NCI-H510A (cell line): Measurements from ENCODE around the gene FLNA.
A peak's percentile ranks its signal among the peaks of the same experiment; 100 is the strongest.
"Not testable (repeated sequence)": the region's sequence is repeated elsewhere in the genome, so short reads cannot be mapped to it uniquely, and the experiment has no call there.

Source experiments
- DNase-seq: peaks from one replicate; lab custom pipeline; 2025; lab: John Stamatoyannopoulos, UW

FLNA gene, protein sequence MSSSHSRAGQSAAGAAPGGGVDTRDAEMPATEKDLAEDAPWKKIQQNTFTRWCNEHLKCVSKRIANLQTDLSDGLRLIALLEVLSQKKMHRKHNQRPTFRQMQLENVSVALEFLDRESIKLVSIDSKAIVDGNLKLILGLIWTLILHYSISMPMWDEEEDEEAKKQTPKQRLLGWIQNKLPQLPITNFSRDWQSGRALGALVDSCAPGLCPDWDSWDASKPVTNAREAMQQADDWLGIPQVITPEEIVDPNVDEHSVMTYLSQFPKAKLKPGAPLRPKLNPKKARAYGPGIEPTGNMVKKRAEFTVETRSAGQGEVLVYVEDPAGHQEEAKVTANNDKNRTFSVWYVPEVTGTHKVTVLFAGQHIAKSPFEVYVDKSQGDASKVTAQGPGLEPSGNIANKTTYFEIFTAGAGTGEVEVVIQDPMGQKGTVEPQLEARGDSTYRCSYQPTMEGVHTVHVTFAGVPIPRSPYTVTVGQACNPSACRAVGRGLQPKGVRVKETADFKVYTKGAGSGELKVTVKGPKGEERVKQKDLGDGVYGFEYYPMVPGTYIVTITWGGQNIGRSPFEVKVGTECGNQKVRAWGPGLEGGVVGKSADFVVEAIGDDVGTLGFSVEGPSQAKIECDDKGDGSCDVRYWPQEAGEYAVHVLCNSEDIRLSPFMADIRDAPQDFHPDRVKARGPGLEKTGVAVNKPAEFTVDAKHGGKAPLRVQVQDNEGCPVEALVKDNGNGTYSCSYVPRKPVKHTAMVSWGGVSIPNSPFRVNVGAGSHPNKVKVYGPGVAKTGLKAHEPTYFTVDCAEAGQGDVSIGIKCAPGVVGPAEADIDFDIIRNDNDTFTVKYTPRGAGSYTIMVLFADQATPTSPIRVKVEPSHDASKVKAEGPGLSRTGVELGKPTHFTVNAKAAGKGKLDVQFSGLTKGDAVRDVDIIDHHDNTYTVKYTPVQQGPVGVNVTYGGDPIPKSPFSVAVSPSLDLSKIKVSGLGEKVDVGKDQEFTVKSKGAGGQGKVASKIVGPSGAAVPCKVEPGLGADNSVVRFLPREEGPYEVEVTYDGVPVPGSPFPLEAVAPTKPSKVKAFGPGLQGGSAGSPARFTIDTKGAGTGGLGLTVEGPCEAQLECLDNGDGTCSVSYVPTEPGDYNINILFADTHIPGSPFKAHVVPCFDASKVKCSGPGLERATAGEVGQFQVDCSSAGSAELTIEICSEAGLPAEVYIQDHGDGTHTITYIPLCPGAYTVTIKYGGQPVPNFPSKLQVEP (N-terminal part only)

DNA sequence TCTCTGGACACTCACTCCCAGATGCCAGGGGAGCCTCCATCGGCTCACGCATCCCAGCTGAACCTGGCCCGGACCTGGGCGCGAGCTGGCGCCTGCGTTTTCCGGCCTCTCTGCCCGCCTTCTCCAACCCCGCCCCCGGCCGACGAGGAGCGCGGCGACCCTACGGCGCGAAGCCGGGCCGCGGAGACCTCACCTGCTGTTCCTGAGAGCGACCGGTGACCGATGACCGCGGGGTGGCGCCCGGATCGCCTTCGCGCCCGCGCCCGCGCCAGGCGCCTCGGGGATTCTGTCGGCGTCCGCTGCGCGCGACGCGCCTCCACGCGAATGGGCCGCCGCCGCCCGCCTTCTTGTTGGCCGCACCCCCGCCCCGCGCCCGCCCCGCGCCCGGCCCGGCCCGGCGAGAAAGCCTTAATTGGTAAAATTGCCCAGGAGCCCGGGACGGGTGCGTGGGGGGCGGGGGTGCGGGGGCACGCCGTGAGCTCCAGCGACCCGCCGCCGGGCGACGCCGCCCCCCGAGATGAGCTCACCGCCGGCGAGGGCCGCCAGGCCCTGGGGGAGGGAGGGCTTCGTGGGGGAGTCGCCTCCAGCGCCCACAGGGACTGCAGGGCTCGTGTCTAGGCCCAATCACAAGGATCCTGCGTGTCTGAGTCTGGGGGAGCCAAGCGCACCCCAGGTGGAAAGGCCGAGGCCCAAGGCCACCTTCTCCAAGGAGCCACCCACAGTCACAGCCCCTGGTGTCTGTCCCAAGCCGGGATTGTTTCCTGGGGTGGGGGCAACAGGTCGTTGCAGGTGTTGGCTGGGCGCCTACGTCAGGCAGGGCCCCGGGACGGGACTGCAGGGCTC, at the start of gene FLNA:
FLNA (minus strand) TSS at position 322 of the 843 bp plus-strand sequence. CDS start 3,389 bp downstream, outside the sequence.
- DNase-seq = peak; percentile 43

DNA sequence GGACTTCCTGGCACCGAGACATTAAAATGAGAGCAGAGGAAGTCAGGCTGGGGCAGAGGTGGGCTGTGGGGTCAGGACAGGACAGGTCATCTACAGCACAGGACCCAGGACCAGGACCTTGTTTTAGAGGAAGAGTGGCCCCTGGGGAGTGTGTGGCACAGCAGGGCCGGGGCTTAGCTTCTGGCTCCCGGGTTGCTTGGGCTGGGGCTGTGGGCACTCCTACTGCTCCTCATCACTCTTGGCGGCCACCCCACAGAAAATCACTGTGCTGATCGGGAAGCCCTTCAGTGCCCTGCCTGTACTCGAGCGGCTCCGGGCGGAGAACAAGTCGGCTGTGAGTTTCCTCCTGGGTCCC, 45.9 kb upstream of the FLNA start:
- DNase-seq = no peak

DNA sequence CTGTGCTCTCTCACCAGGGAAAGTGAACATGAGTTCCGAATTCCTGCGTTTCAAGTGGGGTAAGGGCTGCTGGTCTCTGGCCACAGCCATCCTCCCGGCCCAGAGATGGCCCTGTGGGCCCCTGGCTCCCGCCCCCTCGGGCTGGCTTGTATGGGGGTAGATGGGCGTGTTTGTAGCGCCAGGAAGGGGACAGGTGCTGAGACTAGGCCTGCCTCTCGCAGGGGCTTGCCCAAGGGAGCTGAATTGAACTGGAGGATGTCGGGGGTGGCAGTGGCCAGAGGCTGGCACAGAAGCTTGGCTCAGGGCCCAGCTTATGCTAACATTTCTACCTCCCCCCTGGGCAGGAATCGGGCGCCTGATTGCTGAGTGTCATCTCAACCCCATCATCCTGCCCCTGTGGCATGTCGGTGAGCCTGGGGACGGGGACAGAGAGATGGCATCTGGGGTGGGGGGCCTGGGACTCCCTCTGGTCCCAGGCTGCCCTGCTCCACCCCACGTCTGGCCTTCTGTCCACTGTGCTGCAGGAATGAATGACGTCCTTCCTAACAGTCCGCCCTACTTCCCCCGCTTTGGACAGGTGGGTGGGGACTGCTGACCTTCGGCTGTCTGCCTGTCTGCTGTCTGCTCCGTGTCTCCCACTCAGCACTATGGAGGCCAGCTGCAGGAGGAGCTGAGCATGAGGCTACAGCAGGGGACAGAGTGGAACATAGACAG, 45.4 kb upstream of the FLNA start:
- no peak for DNase-seq

DNA sequence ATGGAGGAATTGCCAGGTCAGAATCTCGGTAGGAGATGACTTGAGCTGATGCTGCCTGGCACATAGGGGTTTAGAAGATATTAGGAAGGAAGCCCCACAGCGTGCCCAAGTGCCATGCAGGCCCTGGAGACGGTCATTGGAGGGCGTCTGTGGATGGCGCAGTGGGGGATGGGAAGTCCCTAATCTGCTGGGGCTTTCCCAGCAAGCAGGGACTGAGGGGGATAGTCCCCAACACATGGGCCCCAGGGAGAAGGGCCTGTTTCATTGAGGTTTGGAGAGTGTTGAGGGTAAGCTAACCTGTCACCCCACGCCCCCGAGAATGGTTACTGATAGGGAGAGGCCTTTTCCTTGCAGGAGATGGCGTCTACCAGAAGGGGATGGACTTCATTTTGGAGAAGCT, 44.8 kb upstream of the FLNA start:
- DNase-seq = no peak

DNA sequence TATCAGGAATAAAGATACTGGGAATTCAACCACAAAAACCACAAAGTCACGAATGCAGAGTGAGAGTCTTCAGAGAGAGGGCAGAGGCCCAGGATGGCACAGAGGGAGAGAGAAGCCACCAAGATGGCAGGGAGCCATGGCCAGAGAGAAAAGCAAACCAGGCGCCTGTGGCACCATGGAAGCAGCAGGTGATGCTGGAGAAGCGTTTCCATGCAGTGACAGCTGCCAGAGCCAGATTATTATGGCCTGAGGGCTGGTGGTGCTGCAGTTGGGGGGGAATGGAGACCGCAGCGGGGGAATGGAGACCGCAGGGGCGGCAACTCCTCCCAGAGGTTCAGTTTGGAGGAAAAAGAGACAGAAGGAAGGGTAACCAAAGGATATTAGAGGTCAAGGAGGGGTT, 42.7 kb upstream of the FLNA start:
- no peak for DNase-seq

DNA sequence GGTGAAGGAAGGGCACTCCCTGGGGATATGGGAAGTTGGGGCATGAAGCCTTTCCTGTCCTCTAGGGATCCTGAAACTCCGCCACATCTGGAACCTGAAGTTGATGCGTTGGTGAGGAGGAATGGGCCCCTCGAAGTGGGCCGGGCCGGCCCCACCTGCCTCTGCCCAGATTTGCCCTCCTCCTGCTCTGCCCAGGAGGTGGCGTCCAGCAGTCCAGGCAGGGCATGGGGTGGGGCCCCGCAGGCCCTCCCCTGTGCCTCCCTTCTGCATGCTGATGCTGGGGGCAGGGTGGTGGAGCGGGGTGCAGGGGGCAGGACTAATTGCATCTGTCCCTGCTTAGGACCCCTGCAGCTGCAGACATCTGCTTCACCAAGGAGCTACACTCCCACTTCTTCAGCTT, 38.7 kb upstream of the FLNA start:
- DNase-seq = no peak

DNA sequence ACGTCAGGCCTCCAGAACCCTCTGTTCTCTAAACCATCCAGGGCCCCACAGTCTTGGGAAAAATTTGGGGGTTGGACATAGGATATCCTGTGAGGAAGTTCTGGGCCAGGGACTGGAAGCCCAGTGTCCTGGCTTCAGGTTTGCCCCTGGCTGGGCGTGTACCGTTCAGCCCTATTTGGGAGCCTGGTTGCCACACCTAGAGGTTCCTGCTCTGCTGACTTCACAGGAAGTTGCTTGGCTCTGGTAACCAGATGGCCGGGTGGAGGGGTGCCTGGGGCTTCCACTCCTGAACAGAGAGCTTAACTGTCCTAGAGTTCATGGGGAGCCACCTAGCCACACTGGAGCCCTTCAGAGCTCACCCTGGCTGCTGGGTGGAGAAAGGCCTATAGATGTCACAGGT, 38.0 kb upstream of the FLNA start:
- no peak for DNase-seq

DNA sequence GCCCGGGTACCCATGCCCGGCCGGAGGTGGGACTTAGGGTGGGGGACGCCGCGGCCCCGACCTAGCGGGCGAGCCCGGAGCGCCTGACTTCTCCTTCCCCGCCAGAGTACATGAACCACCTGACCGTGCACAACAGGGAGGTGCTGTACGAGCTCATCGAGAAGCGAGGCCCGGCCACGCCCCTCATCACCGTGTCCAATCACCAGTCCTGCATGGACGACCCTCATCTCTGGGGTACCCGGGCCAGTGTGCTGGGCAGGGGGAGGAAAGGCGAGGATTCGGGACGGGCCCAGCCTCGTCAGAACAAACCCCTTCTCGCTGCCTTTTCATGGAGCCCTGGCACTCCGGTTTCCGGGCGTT, 37.5 kb upstream of the FLNA start:
- DNase-seq = no peak

DNA sequence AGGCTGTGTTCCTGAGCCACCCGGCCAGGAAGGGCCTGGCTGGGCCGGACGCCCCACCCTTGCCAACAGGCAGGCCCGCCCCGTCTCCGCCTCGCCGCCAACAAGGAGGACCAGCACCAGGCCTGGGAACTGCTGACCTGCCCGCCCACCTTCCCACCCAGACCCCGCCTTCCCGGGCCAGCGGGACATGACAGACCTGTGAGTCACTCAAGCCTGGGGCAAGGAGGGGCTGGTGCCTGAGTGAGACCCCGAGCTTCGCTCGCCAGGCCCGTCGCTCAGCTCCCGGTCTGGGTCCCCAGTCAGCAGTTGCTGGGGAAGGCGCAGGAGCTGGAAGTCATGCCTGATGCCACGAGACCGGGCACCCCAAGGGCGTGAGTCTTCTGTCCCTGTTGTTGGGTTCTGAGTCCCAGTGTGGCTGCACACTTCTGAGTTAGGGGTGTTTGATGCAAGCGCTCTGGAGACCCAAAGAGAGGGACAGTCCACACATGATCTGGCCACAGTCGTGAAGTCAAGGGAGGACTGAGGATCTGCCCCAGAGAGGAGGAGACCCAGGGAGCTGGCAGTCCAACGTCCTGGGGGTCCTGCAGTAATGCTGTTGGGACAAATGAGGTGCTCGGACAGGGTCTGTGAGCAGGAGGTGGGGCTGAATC, 34.9 kb upstream of the FLNA start, which contains the start of gene DNASE1L1:
DNASE1L1 (minus strand) TSS at position 33 of the 650 bp plus-strand sequence. CDS start 3,686 bp downstream, outside the sequence.
- DNase-seq = no peak

DNA sequence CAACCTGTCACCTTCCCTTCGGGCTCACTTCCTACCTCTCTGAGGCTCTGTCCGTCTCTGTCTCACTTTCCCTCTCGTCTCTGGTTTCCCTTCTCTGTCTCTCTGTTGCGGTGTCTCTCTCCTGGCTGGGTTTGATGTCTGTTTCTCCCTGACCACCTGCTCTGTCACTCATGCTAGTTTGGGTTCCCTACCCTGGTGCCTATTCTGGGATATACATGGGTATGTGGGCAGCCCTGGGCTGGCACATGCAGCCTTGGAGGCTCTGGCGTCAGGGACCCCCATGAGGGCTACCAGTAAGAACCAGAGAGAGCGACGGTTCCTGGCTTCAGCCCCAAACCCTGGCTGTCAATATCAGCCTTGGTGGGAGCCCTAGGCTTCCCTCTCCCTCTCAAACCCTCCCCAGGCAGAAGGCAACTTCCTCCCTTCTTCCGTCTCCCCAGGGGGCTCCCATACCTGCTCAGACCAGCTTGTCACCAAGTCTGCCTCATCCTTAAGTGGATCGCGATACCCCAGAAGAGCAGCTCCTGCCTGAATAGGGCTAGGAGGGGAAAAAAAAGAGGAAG, 34.3 kb upstream of the FLNA start:
- no peak for DNase-seq

DNA sequence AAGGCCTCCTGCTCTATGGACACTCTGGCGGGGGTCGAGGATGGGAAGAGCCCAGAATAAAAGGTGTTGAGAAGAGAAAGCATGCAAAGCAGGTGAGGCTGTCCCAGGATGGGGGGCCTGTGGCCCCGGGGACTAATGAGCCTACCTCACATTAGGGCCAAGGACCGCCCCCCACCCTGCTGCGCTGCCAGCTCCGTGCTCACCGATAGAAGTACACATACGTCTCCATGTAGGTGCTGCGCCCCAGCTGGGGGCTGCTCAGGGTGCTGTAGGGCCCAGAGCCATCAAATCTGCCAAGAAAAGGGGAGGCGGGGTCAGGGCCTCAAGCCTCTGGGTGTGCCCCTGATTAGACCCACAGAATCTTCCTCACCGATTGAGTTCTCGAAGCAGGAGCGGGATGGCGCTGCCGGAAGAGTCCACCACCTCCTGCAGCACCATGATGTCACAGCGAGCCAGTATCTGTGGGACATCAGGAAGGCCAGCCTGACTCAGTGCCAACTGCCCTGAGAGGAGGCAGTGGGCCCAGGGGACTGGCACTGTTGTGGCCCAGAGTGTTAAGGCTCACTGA, 30.3 kb upstream of the FLNA start:
- DNase-seq = no peak

DNA sequence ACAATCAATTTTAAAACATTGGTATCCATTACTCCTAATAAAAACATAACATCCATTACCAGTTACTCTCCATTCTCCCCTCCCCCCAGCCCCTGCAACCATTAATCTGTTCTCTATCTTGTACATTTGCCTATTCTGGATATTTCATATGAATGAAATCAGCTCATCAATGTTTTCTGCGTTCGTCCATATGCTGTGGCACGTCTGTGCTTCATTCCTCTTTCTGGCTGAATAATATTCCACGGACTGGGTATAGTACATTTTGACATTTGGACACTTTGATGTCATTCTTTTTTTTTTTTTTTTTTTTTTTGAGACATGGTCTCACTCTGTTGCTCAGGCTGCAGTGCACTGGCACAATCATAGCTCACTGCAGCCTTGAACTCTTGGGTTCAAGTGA, 29.4 kb upstream of the FLNA start:
- DNase-seq = no peak

DNA sequence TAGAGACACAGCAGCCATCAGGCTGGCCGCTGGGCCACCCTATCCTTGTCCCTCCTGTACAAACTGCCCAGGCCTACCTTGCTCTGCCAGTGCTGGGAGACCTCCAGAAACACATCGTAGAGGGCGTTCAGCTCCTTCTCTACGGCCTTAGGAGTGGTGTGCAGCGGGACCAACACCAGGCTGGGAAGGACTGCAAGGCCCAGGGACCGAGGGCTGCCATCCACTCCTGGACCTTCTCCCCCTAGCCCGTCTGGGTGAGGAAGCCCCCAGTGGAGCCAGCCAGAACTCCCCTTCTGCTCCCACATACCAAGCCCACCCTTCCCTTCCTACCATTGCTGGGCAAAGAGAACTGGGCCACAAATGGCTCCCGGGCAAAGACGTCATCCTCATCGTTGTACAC, 28.8 kb upstream of the FLNA start:
- no peak for DNase-seq

DNA sequence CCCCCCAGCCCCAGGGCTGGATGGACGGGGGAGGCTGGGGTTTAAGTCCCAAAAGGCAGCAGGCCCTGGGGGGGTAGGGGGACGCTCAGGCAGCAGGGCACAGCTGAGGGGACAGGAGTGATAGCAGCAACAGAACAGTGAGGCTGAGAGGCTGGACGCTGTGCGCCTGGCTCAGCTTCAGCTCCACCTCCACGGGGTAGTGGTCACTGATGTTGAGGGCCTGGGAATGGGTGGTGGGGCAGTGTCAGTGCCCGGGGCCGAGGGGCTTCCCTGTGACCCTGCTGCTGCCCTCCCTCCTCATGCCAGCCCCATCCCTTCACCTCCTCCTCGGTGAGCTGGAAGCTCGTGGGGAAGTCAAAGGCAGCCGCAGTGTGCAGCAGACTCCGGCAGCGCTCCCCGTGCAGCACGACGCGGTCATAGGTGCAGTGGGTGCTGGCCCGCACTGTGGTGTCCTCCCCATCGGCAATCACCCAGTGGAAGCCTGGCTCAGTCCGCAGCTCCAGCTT, 28.2 kb upstream of the FLNA start:
- DNase-seq = no peak

DNA sequence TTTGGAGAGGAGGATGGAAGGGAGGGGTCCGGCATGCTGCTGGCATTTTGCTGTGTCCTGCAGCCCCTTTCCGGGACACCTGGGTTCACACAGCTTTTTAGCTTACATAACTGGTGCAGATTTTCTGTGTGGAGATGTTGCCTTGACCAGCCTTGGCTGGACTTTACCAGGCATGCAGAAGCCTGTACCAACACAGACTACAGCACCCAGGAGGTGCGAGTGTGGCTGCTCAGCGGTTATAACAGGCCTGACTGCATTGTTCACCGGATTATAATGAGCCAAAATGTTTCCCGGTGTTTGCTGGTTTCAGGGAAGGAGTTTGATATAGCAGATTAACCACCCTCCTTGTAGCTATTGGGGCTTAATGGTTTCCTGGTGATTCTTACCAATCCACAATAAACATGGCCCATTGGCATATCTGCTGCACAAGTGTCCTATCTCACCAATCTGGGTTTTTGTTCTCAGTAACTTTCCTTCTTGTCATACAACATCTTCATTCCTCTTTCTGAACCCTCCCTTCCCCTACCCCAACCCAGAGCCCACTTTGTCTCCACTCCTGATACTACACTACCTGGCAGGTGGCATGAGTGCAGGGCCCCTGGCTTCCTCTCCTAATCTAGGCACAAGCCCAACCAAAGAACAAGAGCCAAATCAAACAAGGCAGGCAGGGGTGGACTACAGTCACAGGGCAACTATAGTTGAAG, 27.6 kb upstream of the FLNA start:
- DNase-seq = no peak

DNA sequence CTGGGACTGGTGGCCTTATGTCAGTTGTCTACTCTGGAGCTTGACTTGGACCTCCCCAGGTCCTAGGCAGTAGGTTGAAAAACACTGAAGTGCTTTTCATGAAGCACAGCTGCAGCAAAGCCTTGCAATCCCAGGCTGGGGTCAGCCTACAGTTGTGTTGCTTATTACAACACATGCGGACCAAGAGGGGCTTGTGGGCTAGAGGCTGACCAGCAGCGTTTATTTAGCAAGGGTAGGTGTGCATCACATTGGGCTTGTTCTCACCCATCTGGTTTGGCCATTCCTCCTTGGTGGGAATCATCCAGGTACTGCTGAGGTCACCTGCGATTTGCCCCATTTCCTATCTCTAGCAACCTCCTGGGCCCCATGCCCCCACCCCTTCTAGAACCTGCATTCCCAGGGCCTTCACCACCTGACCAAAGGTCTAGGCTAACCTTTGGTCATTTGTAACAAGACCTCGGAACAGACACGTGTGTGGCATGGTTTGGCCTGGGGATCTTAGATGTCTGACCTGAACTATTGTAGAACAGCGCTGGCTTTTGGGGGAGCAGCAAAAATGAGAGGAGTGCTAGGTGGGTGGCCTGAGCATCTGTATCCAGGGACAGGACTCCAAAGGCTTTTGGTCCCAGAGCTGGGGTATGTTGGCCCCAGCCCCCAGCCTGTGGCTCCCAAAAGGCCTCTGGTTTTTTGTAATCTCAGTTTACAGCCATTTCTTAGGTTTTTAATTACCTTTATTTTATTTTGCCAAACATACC, 26.8 kb upstream of the FLNA start:
- no peak for DNase-seq

DNA sequence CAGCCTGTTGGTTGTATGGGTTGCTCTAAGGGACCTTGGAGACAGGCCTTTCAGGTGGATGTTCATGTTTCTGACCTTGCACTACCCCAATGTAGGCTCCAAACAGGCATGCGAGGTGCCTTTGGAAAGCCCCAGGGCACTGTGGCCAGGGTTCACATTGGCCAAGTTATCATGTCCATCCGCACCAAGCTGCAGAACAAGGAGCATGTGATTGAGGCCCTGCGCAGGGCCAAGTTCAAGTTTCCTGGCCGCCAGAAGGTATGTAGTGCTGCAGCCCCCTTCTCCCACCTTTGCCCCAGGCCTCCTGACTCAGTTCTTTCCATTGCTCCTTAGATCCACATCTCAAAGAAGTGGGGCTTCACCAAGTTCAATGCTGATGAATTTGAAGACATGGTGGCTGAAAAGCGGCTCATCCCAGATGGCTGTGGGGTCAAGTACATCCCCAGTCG, 26.0 kb upstream of the FLNA start:
- DNase-seq = not testable (repeated sequence)
